ENCODE results near the gene CES2.
"Not testable (repeated sequence)": the region's sequence is repeated elsewhere in the genome, so short reads cannot be mapped to it uniquely, and the experiment has no call there.

The CES2 gene

DNA sequence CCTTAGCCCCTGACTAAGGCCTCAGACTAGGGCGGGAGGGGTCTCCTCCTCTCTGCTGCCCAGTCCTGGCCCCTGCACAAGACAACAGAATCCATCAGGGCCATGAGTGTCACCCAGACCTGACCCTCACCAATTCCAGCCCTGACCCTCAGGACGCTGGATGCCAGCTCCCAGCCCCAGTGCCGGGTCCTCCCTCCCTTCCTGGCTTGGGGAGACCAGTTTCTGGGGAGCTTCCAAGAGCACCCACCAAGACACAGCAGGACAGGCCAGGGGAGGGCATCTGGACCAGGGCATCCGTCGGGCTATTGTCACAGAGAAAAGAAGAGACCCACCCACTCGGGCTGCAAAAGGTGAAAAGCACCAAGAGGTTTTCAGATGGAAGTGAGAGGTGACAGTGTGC, 38.4 kb downstream of the CES2 start:
- DNase-seq (ENCODE audit: low read depth): no peak
- no peak overlapping the region for H3K4me3 ChIP-seq (ENCODE audit: low read depth, low read length)
- TF ChIP-seq, protein P1, sequence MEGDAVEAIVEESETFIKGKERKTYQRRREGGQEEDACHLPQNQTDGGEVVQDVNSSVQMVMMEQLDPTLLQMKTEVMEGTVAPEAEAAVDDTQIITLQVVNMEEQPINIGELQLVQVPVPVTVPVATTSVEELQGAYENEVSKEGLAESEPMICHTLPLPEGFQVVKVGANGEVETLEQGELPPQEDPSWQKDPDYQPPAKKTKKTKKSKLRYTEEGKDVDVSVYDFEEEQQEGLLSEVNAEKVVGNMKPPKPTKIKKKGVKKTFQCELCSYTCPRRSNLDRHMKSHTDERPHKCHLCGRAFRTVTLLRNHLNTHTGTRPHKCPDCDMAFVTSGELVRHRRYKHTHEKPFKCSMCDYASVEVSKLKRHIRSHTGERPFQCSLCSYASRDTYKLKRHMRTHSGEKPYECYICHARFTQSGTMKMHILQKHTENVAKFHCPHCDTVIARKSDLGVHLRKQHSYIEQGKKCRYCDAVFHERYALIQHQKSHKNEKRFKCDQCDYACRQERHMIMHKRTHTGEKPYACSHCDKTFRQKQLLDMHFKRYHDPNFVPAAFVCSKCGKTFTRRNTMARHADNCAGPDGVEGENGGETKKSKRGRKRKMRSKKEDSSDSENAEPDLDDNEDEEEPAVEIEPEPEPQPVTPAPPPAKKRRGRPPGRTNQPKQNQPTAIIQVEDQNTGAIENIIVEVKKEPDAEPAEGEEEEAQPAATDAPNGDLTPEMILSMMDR (IDR thresholded peaks at IDR 0.05; ENCODE audit: insufficient read depth, low read depth, low read length, missing control alignments): no peak

DNA sequence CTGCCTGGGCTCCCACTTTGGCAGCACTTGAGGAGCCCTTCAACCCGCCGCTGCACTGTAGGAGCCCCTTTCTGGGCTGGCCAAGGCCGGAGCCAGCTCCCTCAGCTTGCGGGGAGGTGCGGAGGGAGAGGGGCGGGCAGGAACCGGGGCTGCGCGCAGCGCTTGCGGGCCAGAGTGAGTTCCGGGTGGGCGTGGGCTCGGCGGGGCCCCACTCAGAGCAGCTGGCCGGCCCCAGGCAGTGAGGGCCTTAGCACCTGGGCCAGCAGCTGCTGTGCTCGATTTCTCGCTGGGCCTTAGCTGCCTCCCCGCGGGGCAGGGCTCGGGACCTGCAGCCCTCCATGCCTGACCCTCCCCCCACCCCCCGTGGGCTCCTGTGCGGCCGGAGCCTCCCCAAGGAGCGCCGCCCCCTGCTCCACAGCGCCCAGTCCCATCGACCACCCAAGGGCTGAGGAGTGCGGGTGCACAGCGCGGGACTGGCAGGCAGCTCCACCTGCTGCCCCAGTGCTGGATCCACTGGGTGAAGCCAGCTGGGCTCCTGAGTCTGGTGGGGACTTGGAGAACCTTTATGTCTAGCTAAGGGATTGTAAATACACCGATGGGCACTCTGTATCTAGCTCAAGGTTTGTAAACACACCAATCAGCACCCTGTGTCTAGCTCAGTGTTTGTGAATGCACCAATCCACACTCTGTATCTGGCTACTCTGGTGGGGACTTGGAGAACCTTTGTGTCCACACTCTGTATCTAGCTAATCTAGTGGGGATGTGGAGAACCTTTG, 39.0 kb downstream of the CES2 start:
- H3K4me3 ChIP-seq (ENCODE audit: low read depth, low read length): not testable (repeated sequence)

DNA sequence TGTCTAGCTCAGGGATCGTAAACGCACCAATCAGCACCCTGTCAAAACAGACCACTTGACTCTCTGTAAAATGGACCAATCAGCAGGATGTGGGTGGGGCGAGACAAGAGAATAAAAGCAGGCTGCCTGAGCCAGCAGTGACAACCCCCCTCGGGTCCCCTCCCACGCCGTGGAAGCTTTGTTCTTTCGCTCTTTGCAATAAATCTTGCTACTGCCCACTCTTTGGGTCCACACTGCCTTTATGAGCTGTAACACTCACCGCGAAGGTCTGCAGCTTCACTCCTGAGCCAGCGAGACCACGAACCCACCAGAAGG, 39.6 kb downstream of the CES2 start:
- not testable (repeated sequence) for DNase-seq (ENCODE audit: low read depth); H3K4me3 ChIP-seq (ENCODE audit: low read depth, low read length)

More for the DNA sequence above, 39.0 kb downstream of the CES2 start:
- DNase-seq (ENCODE audit: low read depth): not testable (repeated sequence)

DNA sequence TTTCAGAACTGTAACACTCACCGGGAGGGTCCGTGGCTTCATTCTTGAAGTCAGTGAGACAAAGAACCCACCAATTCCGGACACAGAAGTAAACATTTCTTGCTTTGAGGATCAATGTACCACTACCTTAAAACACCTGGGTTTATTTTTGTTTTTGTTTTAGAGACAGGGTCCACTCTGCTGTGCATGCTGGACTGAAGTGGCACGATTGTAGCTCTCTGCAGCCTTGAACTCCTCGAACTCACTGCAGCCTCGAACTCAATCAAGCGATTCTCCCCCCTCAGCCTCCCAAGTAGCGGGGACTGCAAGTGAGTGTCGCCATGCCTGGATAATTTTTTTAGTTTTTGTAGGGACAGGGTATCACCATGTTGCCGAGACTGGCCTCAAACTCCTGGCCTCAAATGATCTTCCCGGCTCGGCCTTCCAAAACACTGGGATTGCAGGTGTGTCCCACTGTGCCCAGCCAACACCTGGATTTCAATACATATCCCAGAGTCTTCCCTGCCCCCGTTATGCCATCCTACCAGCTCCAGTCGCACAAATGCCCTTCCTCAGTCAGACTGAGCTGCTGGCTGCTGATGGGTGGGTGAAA, 40.1 kb downstream of the CES2 start:
- H3K4me3 ChIP-seq (ENCODE audit: low read depth, low read length): no peak overlapping the region
- TF ChIP-seq, protein P1 (IDR thresholded peaks at IDR 0.05; ENCODE audit: insufficient read depth, low read depth, low read length, missing control alignments): no peak

DNA sequence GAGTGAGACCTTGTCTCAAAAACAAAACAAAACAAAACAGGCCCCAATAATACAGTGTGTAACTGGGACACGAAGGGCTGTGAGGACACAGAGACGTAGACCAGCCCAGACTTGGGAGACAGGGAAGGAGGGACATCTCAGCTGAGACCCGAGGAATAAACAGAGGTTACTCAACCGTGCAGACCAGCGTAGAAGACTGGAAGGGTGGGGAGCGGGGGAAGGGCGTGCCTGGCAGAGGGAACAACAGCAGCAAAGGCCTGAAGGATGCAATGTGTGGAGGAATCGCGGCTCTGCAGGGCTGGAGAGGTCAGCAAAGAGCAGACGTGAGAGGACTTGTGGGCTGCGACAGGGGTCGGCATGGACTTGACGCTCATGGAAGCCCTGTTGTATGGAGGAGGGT, 41.4 kb downstream of the CES2 start:
- no peak for DNase-seq (ENCODE audit: low read depth)
- no peak overlapping the region for H3K4me3 ChIP-seq (ENCODE audit: low read depth, low read length)

More for the DNA sequence above, 40.1 kb downstream of the CES2 start:
- DNase-seq (ENCODE audit: low read depth): no peak

DNA sequence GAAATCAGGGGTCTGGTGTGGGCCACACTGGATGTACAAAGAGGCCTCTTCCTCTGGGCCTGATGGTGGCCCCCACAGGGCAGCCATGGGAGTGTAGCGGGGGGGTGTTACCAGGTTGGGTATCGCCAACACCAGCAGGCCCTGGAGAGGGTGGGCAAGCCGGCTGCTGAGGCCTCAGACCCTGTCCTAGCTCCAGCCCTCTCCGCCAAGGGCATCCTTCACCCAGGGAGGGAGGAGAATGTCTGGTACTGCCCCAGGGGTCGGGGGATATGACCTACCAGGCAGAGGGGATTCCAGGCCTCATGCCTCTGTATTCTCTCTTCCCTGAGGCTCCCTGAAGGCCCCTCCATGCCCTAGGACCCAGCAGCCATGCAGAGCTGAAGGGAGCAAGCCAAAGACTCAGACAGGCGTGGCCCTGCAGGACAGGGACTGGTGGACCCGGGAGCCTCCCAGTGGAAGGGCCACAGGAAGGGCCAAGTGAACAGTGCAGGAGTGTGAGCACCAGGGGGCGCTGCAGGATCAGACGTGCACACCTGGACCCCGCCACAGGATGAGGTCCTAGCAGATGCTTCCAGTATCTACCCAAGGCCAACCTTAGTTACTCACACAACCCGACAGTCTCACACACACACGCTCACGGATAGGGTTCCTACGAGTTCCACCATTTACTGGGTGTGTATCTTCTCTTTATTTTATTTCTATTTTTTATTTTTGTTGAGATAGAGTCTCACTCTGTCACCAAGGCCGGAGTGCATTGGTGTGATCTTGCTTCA, 42.2 kb downstream of the CES2 start:
- TF ChIP-seq, protein P1 (IDR thresholded peaks at IDR 0.05; ENCODE audit: insufficient read depth, low read depth, low read length, missing control alignments): peak; percentile 95
- H3K4me3 ChIP-seq (ENCODE audit: low read depth, low read length): no peak overlapping the region
- DNase-seq (ENCODE audit: low read depth): peak; percentile 90

More for the DNA sequence above, 41.4 kb downstream of the CES2 start:
- TF ChIP-seq, protein P1 (IDR thresholded peaks at IDR 0.05; ENCODE audit: insufficient read depth, low read depth, low read length, missing control alignments): no peak

DNA sequence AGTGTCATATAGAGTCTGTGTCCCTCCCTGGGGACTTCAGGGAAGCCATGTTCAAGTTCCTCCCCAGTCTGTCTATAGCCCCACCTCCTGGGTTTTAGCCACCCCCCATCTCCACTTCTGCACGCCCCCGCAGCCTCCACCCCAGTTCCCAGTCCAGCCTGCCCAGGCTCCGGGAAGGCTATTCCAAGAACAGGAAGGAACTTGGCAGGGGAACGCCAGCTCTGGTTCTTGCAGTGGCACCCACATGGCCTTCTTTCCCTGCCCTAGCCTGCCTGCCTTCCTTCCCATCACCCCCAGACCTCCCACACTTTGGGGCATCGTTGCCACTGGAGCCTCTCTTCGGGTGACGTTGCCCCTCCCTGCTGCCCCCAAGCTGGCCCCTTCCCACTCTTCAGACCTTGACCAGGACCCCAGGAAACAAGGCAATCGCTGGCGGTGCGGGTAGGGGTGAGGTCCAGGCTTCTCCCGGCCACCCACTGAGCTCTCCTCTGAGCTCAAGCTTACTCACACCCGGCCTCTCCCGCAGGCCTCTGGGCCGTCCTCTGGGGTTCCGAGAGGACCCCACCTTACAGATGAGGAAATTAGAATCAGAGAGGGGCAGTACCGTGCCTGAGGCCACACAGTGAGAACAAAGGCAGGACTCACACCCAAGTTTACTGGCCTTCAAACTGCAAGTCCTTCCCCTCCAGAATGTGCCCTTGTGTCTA, 43.8 kb downstream of the CES2 start:
- TF ChIP-seq, protein P1 (IDR thresholded peaks at IDR 0.05; ENCODE audit: insufficient read depth, low read depth, low read length, missing control alignments): no peak
- DNase-seq (ENCODE audit: low read depth): no peak
- H3K4me3 ChIP-seq (ENCODE audit: low read depth, low read length): no peak overlapping the region
